C4-2B (cell line): ENCODE measurements around the gene VANGL1.

ENCODE experiments used
- H3K27ac ChIP-seq: fragments of 450-650 bp; 2 replicates; pipeline ENCODE4 v1.5.1; 2017
- CTCF ChIP-seq: fragments of 450-650 bp; conservative IDR thresholded peaks from 2 replicates; pipeline ENCODE4 v1.5.1; 2017; ENCODE audit warnings: mild to moderate bottlenecking
- ZFX ChIP-seq: fragments of 450-650 bp; IDR thresholded peaks from 2 replicates; pipeline ENCODE4 v1.6.1; 2017

The VANGL1 gene

GRCh38 chr1:115705085-115705951 is 63.5 kb downstream of the VANGL1 start:
- no peak overlapping the region for H3K27ac ChIP-seq
- TF ChIP-seq ZFX: no peak
- TF ChIP-seq CTCF: no peak

- TF ChIP-seq CTCF (no peak), ZFX (no peak)
- no peak overlapping the region for H3K27ac ChIP-seq
Observed at GRCh38 chr1:115705963-115706362, 64.2 kb downstream of the VANGL1 start.

- H3K27ac ChIP-seq: no peak overlapping the region
- TF ChIP-seq ZFX: no peak
- TF ChIP-seq CTCF: peak; percentile 93
Observed at GRCh38 chr1:115706587-115707425, 65.0 kb downstream of the VANGL1 start.

- no peak overlapping the region; the same call in 1 of the 2 replicates for H3K27ac ChIP-seq
- no peak for TF ChIP-seq ZFX
- no peak for TF ChIP-seq CTCF
Observed at GRCh38 chr1:115710859-115711624, 69.3 kb downstream of the VANGL1 start.

- H3K27ac ChIP-seq: no peak overlapping the region; the same call in 1 of the 2 replicates
- no peak for TF ChIP-seq ZFX
- no peak for TF ChIP-seq CTCF
Observed at GRCh38 chr1:115712911-115713609, 71.3 kb downstream of the VANGL1 start.

- no peak overlapping the region; the same call in 1 of the 2 replicates for H3K27ac ChIP-seq
- TF ChIP-seq CTCF (no peak), ZFX (no peak)
Observed at GRCh38 chr1:115713906-115714305, 72.1 kb downstream of the VANGL1 start.
